ENCODE results near the gene SLC22A31.

DNA sequence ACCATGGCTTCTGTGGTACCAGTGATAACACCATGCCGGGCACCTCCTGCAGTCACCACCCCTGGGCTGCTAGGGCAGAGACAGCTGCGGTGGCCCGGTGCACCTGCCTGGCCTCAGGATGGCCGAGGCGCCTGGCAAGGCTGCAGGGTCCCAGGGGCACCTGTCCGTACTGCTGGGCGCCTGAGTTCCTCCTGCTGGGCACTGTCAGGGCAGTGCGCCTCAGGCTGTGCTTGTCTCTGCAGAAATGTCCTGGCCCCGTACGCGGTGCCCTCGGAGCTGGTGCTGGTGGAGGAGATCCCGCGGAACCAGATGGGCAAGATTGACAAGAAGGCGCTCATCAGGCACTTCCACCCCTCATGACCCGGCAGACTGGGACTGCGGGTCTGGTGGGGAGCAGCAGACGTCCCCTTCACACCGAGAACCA is 46.5 kb downstream of the SLC22A31 start:
- TF ChIP-seq, protein P1, sequence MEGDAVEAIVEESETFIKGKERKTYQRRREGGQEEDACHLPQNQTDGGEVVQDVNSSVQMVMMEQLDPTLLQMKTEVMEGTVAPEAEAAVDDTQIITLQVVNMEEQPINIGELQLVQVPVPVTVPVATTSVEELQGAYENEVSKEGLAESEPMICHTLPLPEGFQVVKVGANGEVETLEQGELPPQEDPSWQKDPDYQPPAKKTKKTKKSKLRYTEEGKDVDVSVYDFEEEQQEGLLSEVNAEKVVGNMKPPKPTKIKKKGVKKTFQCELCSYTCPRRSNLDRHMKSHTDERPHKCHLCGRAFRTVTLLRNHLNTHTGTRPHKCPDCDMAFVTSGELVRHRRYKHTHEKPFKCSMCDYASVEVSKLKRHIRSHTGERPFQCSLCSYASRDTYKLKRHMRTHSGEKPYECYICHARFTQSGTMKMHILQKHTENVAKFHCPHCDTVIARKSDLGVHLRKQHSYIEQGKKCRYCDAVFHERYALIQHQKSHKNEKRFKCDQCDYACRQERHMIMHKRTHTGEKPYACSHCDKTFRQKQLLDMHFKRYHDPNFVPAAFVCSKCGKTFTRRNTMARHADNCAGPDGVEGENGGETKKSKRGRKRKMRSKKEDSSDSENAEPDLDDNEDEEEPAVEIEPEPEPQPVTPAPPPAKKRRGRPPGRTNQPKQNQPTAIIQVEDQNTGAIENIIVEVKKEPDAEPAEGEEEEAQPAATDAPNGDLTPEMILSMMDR (IDR thresholded peaks at IDR 0.05): no peak
- TF ChIP-seq EZH2phosphoT487 (IDR thresholded peaks at IDR 0.05): no peak
